GM13977 (cell line): ENCODE measurements around the gene INSL4.

Experiments
- DNase-seq: peaks from one replicate; pipeline ENCODE4 v3.0.0; 2012; ENCODE audit warnings: low spot score
- in situ Hi-C: fragments of 300-500 bp; cut with MboI; formaldehyde crosslinking; loops from one replicate; pipeline ENCODE4 v1.12.0; 2022; ENCODE audit warnings: low sequenced_read_pairs, low pct_unique_long_range_greater_than_20kb, mixed read lengths, inconsistent platforms; ENCODE audit not compliant: unreplicated experiment
- TF ChIP-seq, protein P1 (sequence below): IDR thresholded peaks from 2 replicates; pipeline ENCODE4 v1.5.1; 2012; ENCODE audit warnings: mild to moderate bottlenecking, control low read depth; ENCODE audit not compliant: insufficient read depth; ENCODE audit errors: extremely low read depth, missing control alignments

INSL4 gene

DNA sequence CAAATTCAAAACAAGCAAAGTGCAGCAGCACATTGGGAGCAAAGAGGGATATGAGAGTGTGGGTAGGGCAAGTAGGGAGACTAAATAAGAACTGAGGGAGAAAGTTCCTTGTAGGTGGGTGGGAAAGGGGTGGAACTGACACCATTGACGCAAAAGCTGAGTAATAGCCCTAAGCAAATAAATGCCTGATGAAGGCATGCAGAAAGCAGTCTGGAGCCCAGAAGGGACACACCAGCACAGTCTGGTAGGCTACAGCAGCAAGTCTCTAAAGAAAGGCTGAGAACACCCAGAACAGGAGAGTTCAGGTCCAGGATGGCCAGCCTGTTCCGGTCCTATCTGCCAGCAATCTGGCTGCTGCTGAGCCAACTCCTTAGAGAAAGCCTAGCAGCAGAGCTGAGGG lies at the start of gene INSL4:
Gene INSL4, plus strand, starts transcription at position 208 of the 400 bp plus-strand sequence. Its CDS starts 105 bp downstream, at position 313.
- DNase-seq = no peak
- in situ Hi-C loops = no loop called here
- TF ChIP-seq, protein P1, sequence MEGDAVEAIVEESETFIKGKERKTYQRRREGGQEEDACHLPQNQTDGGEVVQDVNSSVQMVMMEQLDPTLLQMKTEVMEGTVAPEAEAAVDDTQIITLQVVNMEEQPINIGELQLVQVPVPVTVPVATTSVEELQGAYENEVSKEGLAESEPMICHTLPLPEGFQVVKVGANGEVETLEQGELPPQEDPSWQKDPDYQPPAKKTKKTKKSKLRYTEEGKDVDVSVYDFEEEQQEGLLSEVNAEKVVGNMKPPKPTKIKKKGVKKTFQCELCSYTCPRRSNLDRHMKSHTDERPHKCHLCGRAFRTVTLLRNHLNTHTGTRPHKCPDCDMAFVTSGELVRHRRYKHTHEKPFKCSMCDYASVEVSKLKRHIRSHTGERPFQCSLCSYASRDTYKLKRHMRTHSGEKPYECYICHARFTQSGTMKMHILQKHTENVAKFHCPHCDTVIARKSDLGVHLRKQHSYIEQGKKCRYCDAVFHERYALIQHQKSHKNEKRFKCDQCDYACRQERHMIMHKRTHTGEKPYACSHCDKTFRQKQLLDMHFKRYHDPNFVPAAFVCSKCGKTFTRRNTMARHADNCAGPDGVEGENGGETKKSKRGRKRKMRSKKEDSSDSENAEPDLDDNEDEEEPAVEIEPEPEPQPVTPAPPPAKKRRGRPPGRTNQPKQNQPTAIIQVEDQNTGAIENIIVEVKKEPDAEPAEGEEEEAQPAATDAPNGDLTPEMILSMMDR = no peak

DNA sequence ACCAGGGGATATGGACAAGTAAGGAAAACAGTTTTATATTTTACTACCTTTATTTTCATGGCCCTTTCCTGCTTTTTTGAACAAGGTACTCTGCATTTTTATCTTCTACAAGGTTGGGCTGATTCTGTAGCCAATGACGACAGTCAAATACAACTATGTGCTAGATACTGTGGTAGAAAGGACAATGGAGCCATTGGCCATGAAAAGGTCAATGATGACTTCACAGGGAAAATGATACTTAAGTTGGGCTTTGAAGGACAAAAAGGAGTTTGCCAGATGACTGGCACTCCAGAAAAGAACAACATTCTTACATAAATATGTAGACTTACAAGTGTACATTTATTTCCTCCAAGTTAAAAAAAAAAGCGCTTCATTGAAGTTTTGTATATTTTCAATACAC lies 46.4 kb upstream of the INSL4 start:
- no peak for DNase-seq
- TF ChIP-seq, protein P1 = no peak
- in situ Hi-C loops = loop anchor here (5.0 to 10.0 kb wide), 2 partner anchors 240 to 408 kb away; no protein-coding TSS in a partner anchor

- DNase-seq = no peak
- in situ Hi-C loops = loop anchor here (5.0 to 10.0 kb wide), 2 partner anchors 239 to 407 kb away; no protein-coding TSS in a partner anchor
- TF ChIP-seq, protein P1 = no peak
Measured at GRCh38 chr9:5185220-5185840, 45.9 kb upstream of the INSL4 start, which contains the start of gene INSL6. INSL6 (minus strand) TSS chr9:5185639; CDS start chr9:5185602, 37 bp downstream.

DNA sequence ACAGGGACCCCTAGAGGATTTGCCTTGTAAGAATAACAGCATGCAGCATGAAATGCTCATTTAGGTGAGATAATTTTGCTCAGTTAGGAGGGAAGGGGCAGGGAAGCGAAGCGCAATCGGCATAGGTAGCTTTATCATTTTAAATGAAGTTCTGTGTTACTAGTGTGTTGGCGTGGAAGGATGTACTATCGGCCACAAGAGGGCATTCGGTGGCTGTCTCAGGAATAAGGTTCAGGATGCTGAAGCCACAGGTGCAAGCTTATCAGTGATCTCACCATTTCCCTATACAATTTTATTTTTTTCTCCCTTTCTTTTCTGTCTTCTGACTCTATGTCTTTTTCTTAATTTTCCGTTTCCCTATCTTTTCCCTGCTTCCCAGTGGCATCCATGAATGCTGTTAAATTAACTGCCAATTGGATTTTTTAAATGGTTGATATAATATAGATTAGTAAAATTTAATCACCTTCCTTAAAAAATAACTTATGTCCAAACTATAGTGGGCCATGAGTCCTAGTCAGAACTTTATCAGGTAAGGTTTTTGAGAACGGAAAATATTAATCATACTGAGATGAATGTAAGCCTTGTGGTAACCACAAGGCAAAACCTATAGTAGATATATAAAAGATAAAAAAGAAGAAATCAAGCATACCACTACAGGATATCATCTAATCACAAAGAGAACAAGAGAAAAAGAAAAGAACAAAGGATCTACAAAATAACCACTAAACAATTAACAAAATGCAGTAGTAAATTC lies 44.6 kb upstream of the INSL4 start:
- peak; percentile 69 for DNase-seq
- TF ChIP-seq, protein P1 = peak; percentile 45
- in situ Hi-C loops = loop anchor here (5.0 to 10.0 kb wide), 2 partner anchors 238 to 406 kb away; no protein-coding TSS in a partner anchor

GRCh38 chr9:5188060-5188984 lies 42.9 kb upstream of the INSL4 start:
- no peak for DNase-seq
- in situ Hi-C loops = loop anchor here (5.0 to 10.0 kb wide), 2 partner anchors 236 to 404 kb away; no protein-coding TSS in a partner anchor
- TF ChIP-seq, protein P1 = no peak

- DNase-seq = no peak
- in situ Hi-C loops = loop anchor here (10.0 kb wide), 1 partner anchor 253 kb away; no protein-coding TSS in a partner anchor
- TF ChIP-seq, protein P1 = no peak
Measured at GRCh38 chr9:5191985-5192384, 39.2 kb upstream of the INSL4 start.
